HL-60 (cell line): ENCODE data around the gene CNN3.

Experiments used
- POLR2AphosphoS5 ChIP-seq: IDR thresholded peaks from 2 replicates; pipeline ENCODE4 v1.6.1; 2012; ENCODE audit warnings: low read depth
- TF ChIP-seq, protein P1 (sequence below): IDR thresholded peaks from one replicate; pipeline ENCODE4 v1.5.1; 2011; ENCODE audit warnings: low read length, control low read depth, inconsistent platforms; ENCODE audit not compliant: insufficient read depth
- TF ChIP-seq, protein P2 (sequence below): IDR thresholded peaks from 2 replicates; pipeline ENCODE4 v1.6.1; 2012; ENCODE audit warnings: low read depth; ENCODE audit not compliant: insufficient replicate concordance

DNA sequence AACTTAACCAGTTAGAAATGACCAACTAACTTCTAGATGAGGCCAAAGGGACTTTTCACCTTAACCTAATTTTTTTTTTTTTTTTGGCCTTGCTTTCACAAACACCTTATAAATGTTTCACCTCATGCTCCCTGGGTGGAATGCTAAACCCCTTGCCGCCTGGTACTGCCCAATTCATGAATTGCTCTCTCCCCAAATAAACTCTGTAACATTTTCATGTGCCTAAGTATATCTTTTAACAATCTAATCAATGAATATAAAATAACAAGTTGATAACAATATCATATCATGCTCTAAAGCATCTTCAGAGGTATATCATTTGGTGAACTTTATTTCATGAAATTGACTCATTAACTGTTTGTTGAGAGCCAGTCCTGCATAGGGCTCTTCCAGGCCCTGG is 10.9 kb upstream of the CNN3 start:
- TF ChIP-seq, protein P1, sequence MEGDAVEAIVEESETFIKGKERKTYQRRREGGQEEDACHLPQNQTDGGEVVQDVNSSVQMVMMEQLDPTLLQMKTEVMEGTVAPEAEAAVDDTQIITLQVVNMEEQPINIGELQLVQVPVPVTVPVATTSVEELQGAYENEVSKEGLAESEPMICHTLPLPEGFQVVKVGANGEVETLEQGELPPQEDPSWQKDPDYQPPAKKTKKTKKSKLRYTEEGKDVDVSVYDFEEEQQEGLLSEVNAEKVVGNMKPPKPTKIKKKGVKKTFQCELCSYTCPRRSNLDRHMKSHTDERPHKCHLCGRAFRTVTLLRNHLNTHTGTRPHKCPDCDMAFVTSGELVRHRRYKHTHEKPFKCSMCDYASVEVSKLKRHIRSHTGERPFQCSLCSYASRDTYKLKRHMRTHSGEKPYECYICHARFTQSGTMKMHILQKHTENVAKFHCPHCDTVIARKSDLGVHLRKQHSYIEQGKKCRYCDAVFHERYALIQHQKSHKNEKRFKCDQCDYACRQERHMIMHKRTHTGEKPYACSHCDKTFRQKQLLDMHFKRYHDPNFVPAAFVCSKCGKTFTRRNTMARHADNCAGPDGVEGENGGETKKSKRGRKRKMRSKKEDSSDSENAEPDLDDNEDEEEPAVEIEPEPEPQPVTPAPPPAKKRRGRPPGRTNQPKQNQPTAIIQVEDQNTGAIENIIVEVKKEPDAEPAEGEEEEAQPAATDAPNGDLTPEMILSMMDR: no peak
- TF ChIP-seq POLR2AphosphoS5: no peak
- TF ChIP-seq, protein P2, sequence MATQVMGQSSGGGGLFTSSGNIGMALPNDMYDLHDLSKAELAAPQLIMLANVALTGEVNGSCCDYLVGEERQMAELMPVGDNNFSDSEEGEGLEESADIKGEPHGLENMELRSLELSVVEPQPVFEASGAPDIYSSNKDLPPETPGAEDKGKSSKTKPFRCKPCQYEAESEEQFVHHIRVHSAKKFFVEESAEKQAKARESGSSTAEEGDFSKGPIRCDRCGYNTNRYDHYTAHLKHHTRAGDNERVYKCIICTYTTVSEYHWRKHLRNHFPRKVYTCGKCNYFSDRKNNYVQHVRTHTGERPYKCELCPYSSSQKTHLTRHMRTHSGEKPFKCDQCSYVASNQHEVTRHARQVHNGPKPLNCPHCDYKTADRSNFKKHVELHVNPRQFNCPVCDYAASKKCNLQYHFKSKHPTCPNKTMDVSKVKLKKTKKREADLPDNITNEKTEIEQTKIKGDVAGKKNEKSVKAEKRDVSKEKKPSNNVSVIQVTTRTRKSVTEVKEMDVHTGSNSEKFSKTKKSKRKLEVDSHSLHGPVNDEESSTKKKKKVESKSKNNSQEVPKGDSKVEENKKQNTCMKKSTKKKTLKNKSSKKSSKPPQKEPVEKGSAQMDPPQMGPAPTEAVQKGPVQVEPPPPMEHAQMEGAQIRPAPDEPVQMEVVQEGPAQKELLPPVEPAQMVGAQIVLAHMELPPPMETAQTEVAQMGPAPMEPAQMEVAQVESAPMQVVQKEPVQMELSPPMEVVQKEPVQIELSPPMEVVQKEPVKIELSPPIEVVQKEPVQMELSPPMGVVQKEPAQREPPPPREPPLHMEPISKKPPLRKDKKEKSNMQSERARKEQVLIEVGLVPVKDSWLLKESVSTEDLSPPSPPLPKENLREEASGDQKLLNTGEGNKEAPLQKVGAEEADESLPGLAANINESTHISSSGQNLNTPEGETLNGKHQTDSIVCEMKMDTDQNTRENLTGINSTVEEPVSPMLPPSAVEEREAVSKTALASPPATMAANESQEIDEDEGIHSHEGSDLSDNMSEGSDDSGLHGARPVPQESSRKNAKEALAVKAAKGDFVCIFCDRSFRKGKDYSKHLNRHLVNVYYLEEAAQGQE: no peak
